HG03045 (cell line): ENCODE data around the gene CRAT.

Experiments used
- ATAC-seq: cut with Tn5 transposase; IDR thresholded peaks from one replicate; pipeline ENCODE4 v1.9.1; 2021; ENCODE audit warnings: mild to moderate bottlenecking, moderate library complexity; ENCODE audit not compliant: unreplicated experiment

The CRAT gene

DNA sequence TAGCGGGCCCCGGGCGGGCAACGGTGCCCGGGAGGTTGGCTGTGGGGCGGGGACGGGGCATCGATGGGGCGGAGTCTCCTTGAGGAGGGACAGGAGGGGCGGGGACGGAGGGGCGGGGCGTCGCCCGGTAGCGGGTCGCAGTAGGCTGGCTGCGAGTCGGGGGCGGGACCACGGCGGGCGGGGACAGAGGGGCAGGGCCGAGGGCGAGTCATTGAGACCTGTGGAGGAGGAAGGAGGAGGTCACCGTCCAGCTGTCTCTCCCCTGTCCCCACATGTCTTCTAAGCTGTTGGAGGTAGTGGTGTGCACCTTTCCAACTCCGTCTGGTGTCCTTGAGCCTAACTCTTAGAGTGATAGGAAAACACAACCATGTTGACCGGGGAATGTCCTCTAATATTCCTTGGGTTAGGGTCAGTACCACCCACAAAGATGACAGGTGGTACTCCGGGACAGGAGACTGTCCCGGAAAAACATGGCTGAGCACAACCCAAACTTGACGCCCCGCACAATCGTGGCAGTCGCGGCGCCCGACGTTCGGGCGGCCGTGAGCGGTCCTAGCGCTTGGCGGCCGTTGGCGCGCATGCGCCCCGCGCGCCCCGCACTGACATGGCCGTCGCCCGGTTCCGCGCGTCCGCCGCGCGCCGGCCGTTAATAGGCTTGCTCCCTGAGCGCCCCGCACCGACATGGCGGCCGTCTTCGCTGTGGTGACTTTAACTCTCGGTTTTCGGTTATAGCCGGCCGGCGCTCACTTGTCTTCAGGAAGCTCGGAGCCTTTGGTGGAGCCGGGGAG lies at the start of gene CRAT, which contains the start of gene PTPA:
Gene CRAT, minus strand, starts transcription at position 54 of the 788 bp plus-strand sequence. CDS start 284 bp downstream, outside the sequence.
Gene PTPA, plus strand, starts transcription at position 676 of the 788 bp plus-strand sequence. CDS start 186 bp downstream, outside the sequence.
- ATAC-seq, result peak; percentile 76

DNA sequence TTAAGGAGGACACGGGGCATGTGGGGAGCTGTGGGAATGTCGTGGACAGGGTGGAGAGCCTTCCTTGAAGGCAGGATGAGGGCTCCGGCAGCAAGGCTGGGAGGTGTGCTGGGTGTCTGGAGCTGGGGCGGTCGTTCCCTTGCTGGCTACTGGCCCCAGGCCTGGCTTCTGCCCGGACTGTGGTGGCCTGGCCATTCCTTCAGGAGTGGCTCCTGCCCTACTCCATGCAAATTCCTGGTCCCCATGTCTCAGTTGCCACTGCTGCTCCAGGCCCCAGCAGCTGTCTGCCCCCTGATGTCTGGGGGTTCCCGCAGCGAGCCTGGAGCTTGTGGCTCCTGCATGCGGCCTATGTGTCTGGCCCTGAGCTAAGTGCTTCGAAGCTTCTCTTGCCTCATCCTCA lies 45.6 kb upstream of the CRAT start:
- no peak for ATAC-seq

DNA sequence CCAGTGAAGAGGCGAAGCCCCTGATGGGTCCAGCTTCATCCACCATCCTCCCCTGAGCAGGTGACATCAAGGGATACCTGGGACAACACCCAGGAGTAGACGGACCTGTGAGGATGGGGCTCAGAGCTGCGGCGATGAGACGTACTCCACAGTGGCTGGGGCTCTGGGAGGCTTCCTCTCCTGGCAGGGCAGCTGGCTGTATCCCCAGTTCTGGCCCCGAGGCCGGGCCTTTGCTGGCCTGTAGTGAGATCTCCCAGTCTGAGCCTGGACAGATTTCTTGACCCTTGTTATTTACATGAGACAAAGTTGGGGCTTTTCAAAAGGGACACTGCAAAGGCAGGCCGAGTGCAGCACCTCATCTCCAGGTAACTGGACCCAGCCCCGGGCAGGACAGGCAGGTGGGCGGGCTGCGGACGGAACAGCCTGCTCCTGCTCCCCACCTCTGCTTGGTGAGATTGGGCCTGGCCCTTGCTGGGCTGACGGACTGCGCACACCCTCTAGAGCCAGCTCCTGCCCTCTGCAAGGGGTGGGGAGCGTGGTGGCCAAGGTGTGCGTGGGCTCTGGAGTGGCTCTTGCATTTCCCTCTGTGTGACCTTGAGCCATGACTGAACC lies 44.4 kb upstream of the CRAT start:
- no peak for ATAC-seq

DNA sequence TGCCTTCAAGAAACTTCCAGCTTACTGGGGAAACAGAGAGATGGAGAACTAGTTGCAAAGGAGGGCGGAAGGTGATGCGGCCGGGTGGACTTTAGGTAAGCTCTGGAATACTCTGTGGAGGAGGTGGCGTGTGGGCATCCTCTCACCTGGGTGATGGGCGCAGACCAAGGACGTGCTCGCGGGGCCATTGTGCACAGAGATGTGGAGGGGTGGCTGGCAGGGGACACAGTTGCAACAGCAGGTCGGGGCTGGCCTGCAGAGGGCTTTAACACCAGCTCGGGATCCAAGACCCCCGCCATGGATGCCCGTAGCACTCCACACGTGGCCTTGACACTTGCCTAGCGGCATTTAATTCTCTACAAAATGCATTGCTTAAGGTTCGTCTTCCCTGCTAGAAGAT lies 40.9 kb upstream of the CRAT start:
- ATAC-seq, result no peak

DNA sequence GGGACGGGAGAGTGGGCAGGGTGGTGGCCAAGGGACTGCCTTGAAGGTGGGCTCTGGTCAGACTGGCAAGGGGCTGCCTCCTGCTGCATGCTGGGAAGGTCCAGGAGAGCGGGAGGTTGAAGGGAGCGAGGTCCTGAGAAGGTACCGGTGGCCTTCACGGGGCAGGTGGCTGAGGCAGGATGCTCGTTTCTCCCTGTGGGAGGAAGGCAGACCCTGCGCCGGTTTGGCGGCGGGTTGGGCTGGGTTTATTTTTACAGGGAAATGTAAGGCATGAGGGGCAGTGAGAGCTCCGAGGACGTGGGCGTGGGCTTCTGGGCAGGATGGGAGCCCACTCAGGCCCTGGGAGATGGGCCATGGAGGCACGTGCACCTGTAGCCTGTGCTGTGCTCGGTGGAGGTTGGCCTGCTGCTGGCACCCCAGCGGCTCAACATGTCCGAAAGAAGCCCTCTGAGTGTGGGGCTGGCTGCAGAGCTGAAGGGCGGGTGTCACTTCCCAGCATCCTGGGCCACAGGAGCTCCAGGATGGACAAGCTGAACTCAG lies 40.1 kb upstream of the CRAT start:
- ATAC-seq, result no peak

DNA sequence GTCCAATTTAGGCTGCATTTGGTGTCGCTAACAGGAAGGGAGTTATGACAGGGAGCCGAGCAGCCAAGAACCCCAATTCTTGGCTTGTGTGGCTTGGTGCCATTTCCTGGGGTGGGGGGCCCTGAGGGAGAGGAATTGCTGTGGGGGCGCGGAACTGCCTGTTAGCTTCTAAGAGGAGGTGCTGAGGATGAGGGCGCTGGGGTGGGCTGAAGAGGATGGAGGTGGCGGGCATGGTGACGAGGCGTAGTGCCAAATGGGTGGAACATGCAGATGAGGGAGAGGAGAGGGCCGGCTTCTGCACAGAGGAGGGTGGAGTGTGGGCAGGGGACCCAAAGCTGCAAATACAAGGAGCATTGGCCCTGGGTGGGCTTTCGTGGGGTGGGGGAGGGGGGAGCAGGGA lies 39.5 kb upstream of the CRAT start:
- no peak for ATAC-seq

DNA sequence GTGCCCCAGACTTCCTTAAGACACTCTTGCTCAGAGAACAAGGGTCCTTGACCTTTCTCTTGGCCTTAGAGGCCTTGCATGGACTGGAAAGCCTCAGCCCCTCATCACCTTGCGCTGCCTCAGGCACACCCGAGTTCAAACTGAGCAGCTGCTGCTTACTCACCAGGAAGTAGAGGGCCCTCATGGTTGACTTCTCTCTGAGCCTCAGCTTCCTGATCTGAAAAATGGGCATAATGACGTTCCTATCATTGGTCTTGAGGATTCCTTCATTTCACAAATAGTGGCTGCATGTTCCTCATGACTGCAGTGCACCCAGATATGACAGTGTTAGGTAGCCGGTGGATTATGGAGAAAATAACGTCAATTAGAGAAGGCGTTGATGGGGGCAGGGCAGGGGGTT lies 38.8 kb upstream of the CRAT start:
- ATAC-seq, result no peak

DNA sequence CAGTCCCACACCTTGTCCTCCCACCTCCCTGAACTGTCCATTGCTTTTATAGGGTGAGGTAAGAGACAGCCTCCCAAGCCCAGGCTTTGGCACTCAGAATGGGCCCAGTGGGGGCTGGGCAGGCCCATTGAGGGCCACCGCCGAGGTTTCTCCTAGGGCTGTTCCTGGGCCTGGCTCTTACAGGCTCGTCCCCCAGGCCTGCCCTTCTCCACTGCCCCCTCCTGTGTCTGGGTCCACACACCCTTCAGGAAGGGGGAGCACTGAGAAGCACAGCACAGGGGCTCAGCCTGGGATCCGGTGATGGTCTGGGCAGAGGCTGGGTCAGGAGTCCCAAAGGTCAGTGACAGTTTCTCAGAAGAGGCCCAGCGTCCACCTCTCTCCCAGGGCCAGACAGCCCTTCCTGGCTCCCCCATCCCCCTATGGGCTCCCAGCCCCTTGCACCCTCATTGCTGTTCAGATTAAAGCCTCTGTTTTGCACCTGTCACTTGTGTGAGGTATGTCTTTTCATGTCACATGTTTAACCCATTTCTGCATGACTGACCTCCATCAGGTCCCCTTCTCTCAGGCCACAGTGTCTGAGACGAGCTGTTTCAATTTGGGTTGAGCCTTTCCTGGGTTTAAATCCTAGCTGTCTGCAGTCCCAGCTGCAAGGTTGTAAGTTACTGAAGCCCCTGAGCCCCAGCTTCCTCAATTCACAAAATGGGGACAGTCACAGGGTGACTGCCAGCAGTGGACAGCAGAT lies 38.0 kb upstream of the CRAT start:
- ATAC-seq, result no peak

DNA sequence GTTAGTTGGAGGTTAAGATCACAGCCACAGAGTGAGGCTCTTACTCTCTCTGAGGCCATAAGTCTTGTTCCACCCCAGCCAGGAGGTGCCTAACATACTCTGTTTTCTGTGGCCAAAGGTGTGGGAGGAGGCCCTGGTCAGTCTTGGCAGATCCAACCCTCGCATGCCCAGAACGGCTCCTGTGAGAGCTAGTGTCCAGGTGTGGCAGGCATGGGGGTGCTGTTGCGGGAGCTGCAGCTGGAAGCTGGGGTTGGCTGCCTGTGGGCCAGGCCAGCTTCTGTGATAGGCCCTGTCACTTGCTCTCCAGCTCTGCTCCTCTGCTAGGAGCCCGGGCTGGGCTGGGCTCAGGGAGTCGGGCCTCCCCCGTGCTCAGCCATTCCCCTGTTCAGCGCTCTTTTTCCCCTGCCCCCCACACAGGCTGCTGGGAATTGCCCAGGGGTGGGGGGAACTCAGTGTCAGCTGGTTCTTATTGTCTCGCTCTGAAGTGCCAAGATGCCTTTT lies 35.9 kb upstream of the CRAT start:
- ATAC-seq, result no peak

DNA sequence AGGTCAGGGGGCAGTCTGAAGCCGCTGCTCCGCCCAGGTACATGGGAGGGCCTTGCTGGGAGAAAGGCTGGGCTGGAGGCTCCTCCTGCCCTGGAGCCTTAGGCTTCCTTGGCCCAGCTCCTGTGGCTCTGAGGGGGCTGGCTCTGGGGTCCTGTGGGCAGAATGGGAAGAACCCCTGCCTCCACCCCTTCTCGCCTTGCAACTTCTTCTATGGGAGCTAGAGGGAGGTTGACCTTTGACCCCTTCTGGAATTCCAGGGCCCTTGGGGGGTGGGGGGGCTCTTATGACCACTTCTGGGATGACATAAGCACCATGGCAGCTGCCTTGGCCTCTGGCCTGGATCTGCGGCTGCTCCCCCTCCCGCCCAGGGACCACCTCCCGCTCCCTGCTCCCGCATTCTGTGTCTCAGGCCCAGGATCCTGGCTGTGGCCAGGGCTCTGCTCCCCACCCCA lies 35.3 kb upstream of the CRAT start:
- no peak for ATAC-seq

DNA sequence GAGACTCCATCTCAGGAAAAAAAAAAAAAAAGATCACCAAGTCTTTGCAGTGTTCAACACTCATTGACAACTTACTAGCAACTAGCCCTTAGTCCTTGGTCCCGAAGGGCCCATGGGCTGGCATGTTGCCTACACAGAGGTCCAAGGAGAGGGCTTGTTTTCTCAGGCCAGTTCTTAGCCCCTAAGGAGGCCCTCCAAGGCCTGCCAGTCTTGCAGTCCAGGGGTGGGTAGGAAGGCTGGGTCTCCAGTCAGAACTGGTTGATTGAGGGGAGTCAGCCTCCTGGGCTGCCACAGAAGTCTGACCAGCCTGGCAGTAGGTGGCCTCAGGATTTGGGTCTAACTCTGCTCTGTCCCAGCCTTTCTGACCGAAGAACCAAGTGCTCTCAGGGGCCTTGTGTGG lies 34.7 kb upstream of the CRAT start:
- no peak for ATAC-seq

DNA sequence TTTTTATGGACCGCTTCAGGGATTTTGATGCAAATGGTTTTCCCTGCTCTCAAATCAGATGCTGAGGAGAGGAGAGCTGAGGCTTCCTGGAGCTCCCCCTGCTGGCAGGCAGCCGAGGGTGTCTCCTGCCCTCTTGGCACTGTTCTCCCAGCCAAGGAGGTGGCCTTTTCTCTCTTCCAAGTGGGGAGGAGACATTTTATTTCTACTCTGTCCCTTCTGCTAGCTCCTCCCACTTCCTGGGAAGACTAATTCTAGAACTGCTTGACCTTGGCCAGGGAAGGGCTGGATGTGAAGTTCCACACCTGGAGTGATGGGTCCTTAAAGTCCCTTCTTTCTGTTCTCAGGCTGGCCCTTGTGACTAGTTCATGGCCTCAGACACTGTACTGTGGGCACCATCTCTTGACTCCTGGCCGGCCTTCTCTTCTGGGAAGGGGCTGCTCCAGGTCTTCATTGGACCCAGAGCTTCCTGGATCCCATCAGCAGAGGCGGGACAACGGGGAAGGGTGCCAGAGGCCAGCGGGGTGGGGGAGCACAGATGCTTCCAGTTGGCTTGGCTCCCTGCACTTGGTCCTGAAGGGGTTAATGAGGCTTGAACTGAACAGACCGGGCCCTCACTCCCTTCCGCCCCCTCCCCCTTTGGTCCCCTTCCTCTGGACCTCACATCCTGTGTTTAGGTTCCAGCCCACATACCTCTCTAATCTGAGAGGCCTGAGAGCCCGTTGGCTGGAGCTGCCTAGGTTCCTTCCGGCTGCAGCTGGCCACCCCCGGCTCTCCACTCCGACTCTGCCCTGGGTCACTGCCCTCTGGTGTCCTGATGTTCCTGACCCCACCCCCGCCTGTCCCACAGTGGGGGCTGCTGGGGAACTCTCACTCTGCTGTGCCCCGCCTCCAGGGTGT lies 32.7 kb upstream of the CRAT start:
- ATAC-seq, result no peak

DNA sequence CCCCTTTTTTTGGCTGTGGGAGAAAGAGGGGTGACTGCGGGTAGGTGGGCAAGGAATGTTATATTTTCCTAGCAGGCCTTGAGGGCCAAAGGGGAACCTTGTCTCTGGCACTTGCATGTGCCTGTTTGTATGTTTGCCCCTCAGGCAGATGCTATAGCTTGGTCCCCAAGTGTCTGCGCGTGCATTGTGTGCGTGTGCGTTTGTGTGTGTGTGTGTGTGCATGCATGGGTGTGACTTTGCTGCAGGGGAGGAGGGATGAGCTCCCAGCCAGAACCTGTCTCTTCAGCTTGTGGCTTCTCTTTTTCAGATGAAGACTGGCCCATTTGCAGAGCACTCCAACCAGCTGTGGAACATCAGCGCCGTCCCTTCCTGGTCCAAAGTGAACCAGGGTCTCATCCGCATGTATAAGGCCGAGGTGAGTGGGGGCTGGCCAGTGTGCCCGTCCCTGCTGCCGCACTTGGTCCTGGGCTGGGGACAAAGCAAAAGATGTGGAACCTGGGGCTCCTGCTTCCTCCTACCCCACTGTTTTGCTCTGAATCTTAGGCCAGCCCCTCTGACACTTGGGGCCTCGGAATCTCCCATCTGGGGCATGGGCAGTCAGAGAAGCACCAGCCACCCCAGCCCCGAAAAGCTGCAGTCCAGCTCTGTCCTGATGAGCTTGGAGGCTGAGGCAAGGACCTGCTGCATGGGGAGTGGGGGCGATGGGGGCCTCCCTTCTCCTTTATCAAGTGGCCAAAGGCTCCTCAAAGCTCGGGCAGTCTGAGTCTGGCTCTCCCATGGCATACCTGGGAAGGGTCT lies 31.7 kb upstream of the CRAT start:
- no peak for ATAC-seq

DNA sequence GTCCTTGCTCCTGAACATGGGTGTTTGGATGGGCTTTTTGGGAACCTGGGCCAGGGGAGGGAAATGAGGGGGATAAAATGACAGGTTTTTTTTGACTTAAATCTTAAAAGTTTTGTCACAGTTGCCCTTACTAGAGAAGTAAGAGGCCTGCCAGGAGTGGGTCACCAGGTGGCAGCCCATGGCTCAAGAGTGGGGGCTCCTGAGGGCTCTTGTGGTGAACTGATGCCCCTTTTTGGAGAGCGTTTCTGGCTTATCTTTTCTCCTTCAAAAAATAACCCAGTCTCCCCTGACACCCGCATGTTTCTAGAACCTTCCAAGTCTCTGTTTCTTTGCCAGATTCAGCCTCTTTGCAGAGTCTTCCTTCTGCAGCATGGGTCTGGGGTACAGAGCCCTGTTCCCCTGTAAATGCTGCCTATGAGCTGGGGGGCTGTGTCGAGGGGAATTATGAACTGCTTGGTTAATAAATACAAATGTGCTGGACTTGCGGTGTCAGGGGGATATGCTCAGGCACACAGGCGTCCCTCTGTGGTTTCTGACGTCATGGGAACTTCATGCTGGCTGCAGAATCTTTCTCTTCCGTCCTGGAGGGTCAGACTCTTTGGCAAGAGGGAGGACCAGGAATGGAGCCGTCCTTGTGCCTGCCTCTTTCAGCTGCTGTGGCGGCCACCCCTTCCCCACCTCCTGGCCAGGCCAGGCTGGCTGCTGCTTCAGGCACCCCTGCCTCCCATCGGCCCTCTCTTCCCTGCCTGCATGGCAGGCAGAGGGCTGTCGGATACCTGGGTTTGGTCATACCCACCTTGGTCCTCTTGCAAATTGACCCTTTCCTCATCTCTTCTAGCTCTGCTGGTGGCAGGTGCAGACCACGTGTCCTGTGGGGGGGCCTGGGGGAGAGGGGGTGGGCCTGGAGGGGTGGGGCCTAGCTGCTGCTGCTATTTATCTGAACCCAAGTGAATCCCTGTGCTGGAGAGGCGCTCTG lies 30.8 kb upstream of the CRAT start:
- no peak for ATAC-seq

DNA sequence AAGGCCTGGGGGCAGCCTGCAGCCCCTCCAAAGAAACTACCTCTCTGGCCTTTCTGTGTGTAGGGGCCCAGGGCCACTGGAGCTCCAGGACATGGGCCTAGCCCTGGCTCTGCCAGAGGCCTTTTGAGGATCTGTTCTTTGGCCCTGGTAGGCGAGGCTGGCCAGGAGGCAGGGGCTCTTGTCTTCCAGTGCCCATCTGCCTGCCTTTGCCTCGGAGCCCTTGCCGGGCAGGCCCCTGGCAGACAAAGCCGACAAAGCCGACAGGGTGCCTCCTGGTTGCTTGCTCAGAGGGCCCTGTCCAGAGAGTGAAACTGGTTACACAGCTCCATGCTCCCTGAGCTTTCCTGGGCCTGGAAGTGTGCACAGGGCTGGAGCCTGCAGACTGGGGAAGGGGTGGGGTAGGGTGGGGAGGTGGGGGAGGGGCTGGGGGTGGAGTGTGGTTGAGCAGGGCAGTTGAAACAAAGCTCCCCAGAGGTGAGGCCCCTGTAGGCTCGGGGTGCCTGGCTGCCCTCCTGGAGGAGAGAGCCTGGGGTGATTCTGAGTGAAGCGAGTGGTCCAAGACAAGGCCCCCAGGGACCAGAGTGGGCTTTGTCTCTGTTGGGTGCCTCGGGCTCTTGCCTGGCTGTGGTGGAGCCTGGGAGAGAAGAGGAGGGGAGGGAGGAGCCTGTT lies 29.9 kb upstream of the CRAT start:
- ATAC-seq, result peak; percentile 11

DNA sequence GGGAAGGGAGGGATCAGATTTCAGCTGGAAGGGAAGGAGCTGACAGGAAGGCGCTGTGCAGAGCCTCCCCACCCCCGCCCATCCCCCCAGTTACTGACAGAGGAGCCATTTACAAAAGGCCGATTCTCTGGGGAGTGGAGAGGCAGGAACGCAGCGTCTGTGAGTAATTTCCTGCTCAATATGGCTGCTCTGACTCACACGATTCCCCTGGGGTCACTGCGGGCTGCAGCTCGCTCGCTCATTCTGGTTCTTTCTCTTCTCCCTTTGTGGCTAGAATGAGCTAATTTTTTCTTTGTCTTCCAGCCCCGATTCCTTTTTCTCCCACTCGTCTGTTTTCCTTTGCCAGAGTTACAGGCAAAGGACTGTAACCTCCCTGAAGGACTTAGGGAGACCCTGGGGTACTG lies 29.4 kb upstream of the CRAT start:
- peak; percentile 55 for ATAC-seq

DNA sequence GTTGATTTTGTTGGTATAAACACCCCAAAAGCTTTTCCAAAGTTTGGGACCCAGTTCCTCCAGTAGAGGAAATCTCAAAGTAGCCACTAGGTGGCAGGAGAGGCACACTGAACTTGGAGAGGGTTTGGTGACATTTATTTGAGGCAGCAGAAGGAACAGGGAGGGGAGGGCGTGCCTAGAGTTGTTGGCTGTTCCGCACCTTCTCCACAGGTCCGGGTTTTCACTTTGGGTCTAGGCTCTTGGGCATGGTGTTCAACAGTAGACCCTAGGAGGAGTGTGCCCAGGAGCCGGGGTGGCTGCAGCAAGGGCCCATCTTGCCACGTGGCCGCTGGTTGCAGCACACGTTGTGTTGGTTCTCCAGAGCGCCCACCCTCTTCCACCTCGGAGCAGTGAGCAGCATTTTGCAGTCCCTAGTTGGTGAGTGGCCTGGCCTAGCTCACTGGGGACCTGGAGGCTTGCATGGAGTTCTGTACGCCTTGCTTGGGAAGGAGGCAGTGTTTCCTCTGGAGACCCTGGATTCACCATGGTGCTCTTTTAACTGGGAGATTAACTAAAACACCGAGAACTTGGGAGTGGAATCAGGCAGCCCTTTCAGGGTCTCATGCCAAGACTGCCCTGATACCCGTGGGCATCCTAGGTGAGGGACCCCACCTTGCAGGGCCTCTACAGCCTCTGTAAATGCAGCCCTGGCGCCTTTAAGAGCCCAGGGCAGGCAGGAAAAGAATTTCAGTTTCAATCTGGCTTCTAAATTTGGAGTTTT lies 28.8 kb upstream of the CRAT start:
- ATAC-seq, result peak; percentile 38
